GM12892 (cell line): ENCODE measurements around the gene OSTF1.

ENCODE experiments used
- POLR2A ChIP-seq: IDR thresholded peaks from 2 replicates; pipeline ENCODE4 v1.6.1; 2011; ENCODE audit warnings: low read depth, low read length, control low read depth
- POLR2AphosphoS5 ChIP-seq: IDR thresholded peaks from 2 replicates; pipeline ENCODE4 v1.6.1; 2011; ENCODE audit warnings: low read depth, low read length, control low read depth

- TF ChIP-seq POLR2AphosphoS5 (no peak), POLR2A (no peak)
Observed at GRCh38 chr9:75130172-75130571, 41.9 kb downstream of the OSTF1 start.
